Activated naive CD4-positive, alpha-beta T cell treated with anti-CD3 and anti-CD28 coated beads, Interleukin-2, amount 50 U/mL, for 16 hours (primary cell): ENCODE data around the gene MRPS23.
A peak's percentile ranks its signal among the peaks of the same experiment; 100 is the strongest.
"Not testable (repeated sequence)": the region's sequence is repeated elsewhere in the genome, so short reads cannot be mapped to it uniquely, and the experiment has no call there.

Source experiments
- DNase-seq: peaks from one replicate; pipeline ENCODE4 v3.0.0-alpha.2; 2020

Gene MRPS23

GRCh38 chr17:57861790-57862693 lies 12.2 kb upstream of the MRPS23 start:
- no peak for DNase-seq

GRCh38 chr17:57861000-57861789 lies 11.4 kb upstream of the MRPS23 start:
- peak; percentile 34 for DNase-seq

GRCh38 chr17:57860414-57860999 lies 10.7 kb upstream of the MRPS23 start:
- no peak for DNase-seq

GRCh38 chr17:57859601-57860413 lies 10.0 kb upstream of the MRPS23 start:
- no peak for DNase-seq

GRCh38 chr17:57858838-57859237 lies 9.0 kb upstream of the MRPS23 start:
- no peak for DNase-seq

- no peak for DNase-seq
Observed at GRCh38 chr17:57856792-57857620, 7.2 kb upstream of the MRPS23 start.

- no peak for DNase-seq
Observed at GRCh38 chr17:57855391-57856035, 5.7 kb upstream of the MRPS23 start.

- DNase-seq: no peak
Observed at GRCh38 chr17:57853695-57854094, 3.9 kb upstream of the MRPS23 start.

- no peak for DNase-seq
Observed at GRCh38 chr17:57852955-57853328, 3.1 kb upstream of the MRPS23 start.

- no peak for DNase-seq
Observed at GRCh38 chr17:57852092-57852954, 2.5 kb upstream of the MRPS23 start.

- no peak for DNase-seq
Observed at GRCh38 chr17:57849163-57849873, 526 bp downstream of the MRPS23 start.

GRCh38 chr17:57846056-57846945 lies 3.5 kb downstream of the MRPS23 start:
- not testable (repeated sequence) for DNase-seq

- DNase-seq: no peak
Observed at GRCh38 chr17:57842280-57842679, 7.6 kb downstream of the MRPS23 start.

GRCh38 chr17:57839571-57839923 lies 10.3 kb downstream of the MRPS23 start:
- DNase-seq: no peak

- DNase-seq: no peak
Observed at GRCh38 chr17:57838857-57839570, 10.8 kb downstream of the MRPS23 start.

- DNase-seq: no peak
Observed at GRCh38 chr17:57838453-57838852, 11.4 kb downstream of the MRPS23 start.

- DNase-seq: no peak
Observed at GRCh38 chr17:57835333-57835900, 14.4 kb downstream of the MRPS23 start.
